GM12892 (cell line): ENCODE data around the gene MEI1.

Source experiments
- POLR2A ChIP-seq: IDR thresholded peaks from 2 replicates; pipeline ENCODE4 v1.6.1; 2011; ENCODE audit warnings: low read depth, low read length, control low read depth
- POLR2AphosphoS5 ChIP-seq: IDR thresholded peaks from 2 replicates; pipeline ENCODE4 v1.6.1; 2011; ENCODE audit warnings: low read depth, low read length, control low read depth
- TAF1 ChIP-seq: IDR thresholded peaks from 2 replicates; pipeline ENCODE4 v1.6.1; 2011; ENCODE audit warnings: low read depth, mild to moderate bottlenecking, control low read depth, low read length, borderline replicate concordance

GRCh38 chr22:41709341-41709740 lies 10.0 kb downstream of the MEI1 start:
- TF ChIP-seq TAF1 (no peak), POLR2AphosphoS5 (no peak), POLR2A (no peak)
